ENCODE results near the gene HOXA3. TPM values are rescaled to one million over a fixed set of nuclear protein-coding genes. Genes with fewer than 3 reads are reported as not detected.

HOXA3 gene
- total RNA-seq, 6 donors from 2014 or later, result 0.20 to 11.4 (median 3.5) TPM

- H3K27ac ChIP-seq, result no peak overlapping the region
- whole genome bisulfite sequencing, 2 donors, result 6 to 9% methylated on average over 24 to 31 of the region's 93 CpGs
- DNase-seq, result peak in 1 of 2 donors; percentile 88
- peaks cover 24 to 41% (median 29%) of the 10 kb centered on the region in 4 donors for H3K4me1 ChIP-seq
- no peak for TF ChIP-seq POLR2A (IDR thresholded peaks at IDR 0.05)
- TF ChIP-seq POLR2AphosphoS5 (IDR thresholded peaks at IDR 0.05), result no peak
- peak in 1 of 6 experiments; percentile 19 for TF ChIP-seq CTCF (IDR thresholded peaks at IDR 0.05)
- ATAC-seq (ENCODE audit: low FRiP score in 2 of 2), result peak in 1 of 2 donors; percentile 10
- H3K4me3 ChIP-seq, result peak overlapping the region in 3 of 4 donors; percentile 29 to 43 (median 32)
- no peaks in the 10 kb centered on the region for H3K9me3 ChIP-seq
- peaks cover 6 to 92% (median 59%) of the 10 kb centered on the region in 4 donors for H3K27me3 ChIP-seq
- no peaks in the 10 kb centered on the region for H3K36me3 ChIP-seq
Measured at GRCh38 chr7:27198871-27199801, 46.8 kb upstream of the HOXA3 start.

GRCh38 chr7:27198138-27198841, 45.9 kb upstream of the HOXA3 start:
- TF ChIP-seq POLR2A (IDR thresholded peaks at IDR 0.05), result no peak
- TF ChIP-seq EP300 (IDR thresholded peaks at IDR 0.05), result no peak
- Histone ChIP-seq H3K4me3 (peak overlapping the region in 1 of 4 donors; percentile 43), H3K9me3 (no peaks in the 10 kb centered on the region), H3K36me3 (no peaks in the 10 kb centered on the region), H3K27ac (no peak overlapping the region), H3K4me1 (peaks cover 26 to 42% (median 31%) of the 10 kb centered on the region in 4 donors), H3K27me3 (peaks cover 3 to 92% (median 60%) of the 10 kb centered on the region in 4 donors)
- ATAC-seq (ENCODE audit: low FRiP score in 2 of 2) (no peak), DNase-seq (peak in 1 of 2 donors; percentile 46)
- 13 to 15% methylated on average over 29 of the region's 29 CpGs for WGBS, 2 donors

- no peak overlapping the region for H3K27ac ChIP-seq
- TF ChIP-seq POLR2A (IDR thresholded peaks at IDR 0.05) (no peak), CTCF (IDR thresholded peaks at IDR 0.05) (no peak), POLR2AphosphoS5 (IDR thresholded peaks at IDR 0.05) (no peak), EP300 (IDR thresholded peaks at IDR 0.05) (no peak)
- WGBS, 2 donors, result 18 to 21% methylated on average over 18 of the region's 18 CpGs
- no peak overlapping the region for H3K4me3 ChIP-seq
- no peaks in the 10 kb centered on the region for H3K9me3 ChIP-seq
- DNase-seq (no peak), ATAC-seq (ENCODE audit: low FRiP score in 2 of 2) (no peak)
- peaks cover 2 to 93% (median 63%) of the 10 kb centered on the region in 4 donors for H3K27me3 ChIP-seq
- no peaks in the 10 kb centered on the region for H3K36me3 ChIP-seq
- peaks cover 35 to 50% (median 39%) of the 10 kb centered on the region in 4 donors for H3K4me1 ChIP-seq
Measured at GRCh38 chr7:27197137-27198042, 45.0 kb upstream of the HOXA3 start.

- DNase-seq (peak in 1 of 2 donors; percentile 79), ATAC-seq (ENCODE audit: low FRiP score in 2 of 2) (peak in 1 of 2 donors; percentile 58)
- H3K36me3 ChIP-seq, result no peaks in the 10 kb centered on the region
- H3K4me3 ChIP-seq, result no peak overlapping the region
- TF ChIP-seq POLR2A (IDR thresholded peaks at IDR 0.05) (no peak), CTCF (IDR thresholded peaks at IDR 0.05) (peak; percentile 47 to 77 (median 74))
- H3K27me3 ChIP-seq, result peaks cover 2 to 93% (median 62%) of the 10 kb centered on the region in 4 donors
- WGBS, 2 donors, result 2 to 4% methylated on average over 6 of the region's 6 CpGs
- H3K27ac ChIP-seq, result no peak overlapping the region
- peaks cover 35 to 46% (median 41%) of the 10 kb centered on the region in 4 donors for H3K4me1 ChIP-seq
- H3K9me3 ChIP-seq, result no peaks in the 10 kb centered on the region
Measured at GRCh38 chr7:27196287-27196767, 43.9 kb upstream of the HOXA3 start.
